HCT116 (cell line): ENCODE measurements around the gene CDH4. TPM values are rescaled to one million over a fixed set of nuclear protein-coding genes. Genes with fewer than 3 reads are reported as not detected.

Experiments
- ATAC-seq: fragments of 200-7000 bp; cut with Tn5 transposase; 2 replicates; pipeline ENCODE4 v1.9.1; 2020; ENCODE audit warnings: mild to moderate bottlenecking, moderate library complexity
- BruUV-seq: library from RNA; stranded (reverse); fragments of 400-500 nt; replicated peaks from 2 replicates; lab custom pipeline; 2021; lab: Mats Ljungman, UMichigan
- CTCF ChIA-PET: fragments of 300-600 bp; sonication (Branson Sonifier 250); formaldehyde crosslinking; loops from one replicate; lab custom pipeline; 2021; ENCODE audit warnings: antibody characterized with exemption; lab: Charles Lee
- POLR2A ChIA-PET: fragments of 300-600, 350-600 bp; sonication (Branson Sonifier 250); formaldehyde crosslinking; loops from one replicate; lab custom pipeline; 2021; ENCODE audit warnings: antibody characterized with exemption; lab: Charles Lee
- RAD21 ChIA-PET, 2 experiments: fragments of 300-600 bp; sonication (Branson Sonifier 250); formaldehyde crosslinking; loops; one replicate each; lab custom pipeline; 2023; ENCODE audit warnings: low total read pairs in 2 of 2; ENCODE audit not compliant: uncharacterized antibody in 2 of 2, unreplicated experiment in 2 of 2, low non-redundant PET in 1 of 2; lab: Charles Lee
- DNase-seq: peaks from one replicate; pipeline ENCODE4 v3.0.0-alpha.2; 2010; ENCODE audit warnings: low read depth, low spot score
- H2AFZ ChIP-seq: fragments of 200-600 bp; shearing (Covaris generic), sonication (generic); 2 replicates; pipeline ENCODE4 v1.6.1; 2017; ENCODE audit warnings: low read depth, mixed run types, mixed read lengths, antibody characterized with exemption, low read length; ENCODE audit not compliant: poor library complexity, severe bottlenecking
- H3K27ac ChIP-seq: 2 replicates; pipeline ENCODE4 v1.5.1; 2012; ENCODE audit warnings: low read depth, low read length
- H3K27me3 ChIP-seq: fragments of 200-600 bp; sonication (generic); 2 replicates; pipeline ENCODE4 v1.6.1; 2016; ENCODE audit warnings: mixed run types, low read length, mixed read lengths; ENCODE audit not compliant: insufficient read depth
- H3K36me3 ChIP-seq, 2 experiments: fragments of 200-500 bp in 1 of 2; fragments of 200-600 bp in 1 of 2; sonication (Bioruptor generic) in 1 of 2; sonication (generic) in 1 of 2; 2 replicates each; pipeline versions ENCODE4 v1.5.1 to v1.6.1; 2014 to 2016; ENCODE audit warnings: low read length in 2 of 2, inconsistent platforms in 1 of 2, mixed read lengths in 1 of 2, mixed run types in 1 of 2; ENCODE audit not compliant: insufficient read depth in 2 of 2, control insufficient read depth in 1 of 2
- H3K4me1 ChIP-seq, 2 experiments: fragments of 200-600 bp in 1 of 2; sonication (generic) in 1 of 2; 2 replicates each; pipeline versions ENCODE4 v1.5.1 to v1.6.1; 2012 to 2017; ENCODE audit warnings: low read length in 2 of 2, inconsistent platforms in 1 of 2, mild to moderate bottlenecking in 1 of 2, mixed read lengths in 1 of 2, mixed run types in 1 of 2, moderate library complexity in 1 of 2; ENCODE audit not compliant: insufficient read depth in 2 of 2, control insufficient read depth in 1 of 2
- H3K4me2 ChIP-seq: fragments of 200-600 bp; sonication (generic); 2 replicates; pipeline ENCODE4 v1.6.1; 2017; ENCODE audit warnings: mixed run types, low read length, mixed read lengths
- H3K4me3 ChIP-seq, 2 experiments: fragments of 200-600 bp in 1 of 2; sonication (generic) in 1 of 2; replicated peaks in 1 of 2; 2 replicates each; pipeline ENCODE4 v1.5.1; 2011 to 2016; ENCODE audit warnings: low read length in 2 of 2, control low read depth in 1 of 2, low read depth in 1 of 2, mild to moderate bottlenecking in 1 of 2, mixed read lengths in 1 of 2, mixed run types in 1 of 2
- H3K79me2 ChIP-seq: fragments of 200-600 bp; sonication (generic); 2 replicates; pipeline ENCODE4 v1.6.1; 2017; ENCODE audit warnings: mild to moderate bottlenecking, mixed run types, low read length, moderate library complexity, mixed read lengths; ENCODE audit not compliant: insufficient read depth
- H3K9ac ChIP-seq: fragments of 200-600 bp; sonication (generic); 2 replicates; pipeline ENCODE4 v1.6.1; 2016; ENCODE audit warnings: low read length, mixed read lengths
- H3K9me2 ChIP-seq: fragments of 200-600 bp; sonication (generic), shearing (Covaris generic); 2 replicates; pipeline ENCODE4 v1.6.1; 2017; ENCODE audit warnings: mixed run types, mild to moderate bottlenecking, moderate library complexity; ENCODE audit not compliant: insufficient read depth
- H3K9me3 ChIP-seq, 2 experiments: fragments of 200-500 bp in 1 of 2; fragments of 200-600 bp in 1 of 2; sonication (Bioruptor generic) in 1 of 2; sonication (generic) in 1 of 2; 2 replicates each; pipeline ENCODE4 v1.6.1; 2014 to 2017; ENCODE audit warnings: low read length in 2 of 2, mixed read lengths in 2 of 2, inconsistent platforms in 1 of 2, low read depth in 1 of 2, mild to moderate bottlenecking in 1 of 2, mixed run types in 1 of 2, moderate library complexity in 1 of 2; ENCODE audit not compliant: control insufficient read depth in 1 of 2, insufficient read depth in 1 of 2
- H4K20me1 ChIP-seq: fragments of 200-600 bp; sonication (generic), shearing (Covaris generic); 2 replicates; pipeline ENCODE4 v1.6.1; 2017; ENCODE audit warnings: mixed run types, mild to moderate bottlenecking, moderate library complexity; ENCODE audit not compliant: insufficient read depth
- CEBPB ChIP-seq: IDR thresholded peaks from 2 replicates; pipeline ENCODE4 v1.6.1; 2012; ENCODE audit warnings: low read depth
- CTCF ChIP-seq, 3 experiments: fragments of 200-600 bp in 1 of 3; sonication (generic) in 1 of 3; IDR thresholded peaks in 2 of 3; conservative IDR thresholded peaks in 1 of 3; 2 replicates each; pipeline ENCODE4 v1.5.1; 2012 to 2017; ENCODE audit warnings: low read depth in 2 of 3, low read length in 2 of 3, antibody characterized with exemption in 1 of 3, borderline replicate concordance in 1 of 3, control low read depth in 1 of 3, mild to moderate bottlenecking in 1 of 3, mixed read lengths in 1 of 3, mixed run types in 1 of 3, moderate library complexity in 1 of 3; ENCODE audit not compliant: insufficient read depth in 1 of 3
- EGR1 ChIP-seq: IDR thresholded peaks from 2 replicates; pipeline ENCODE4 v1.6.1; 2012; ENCODE audit warnings: low read depth
- EZH2phosphoT487 ChIP-seq: fragments of 200-600 bp; IDR thresholded peaks from 2 replicates; pipeline ENCODE4 v1.6.1; 2018; ENCODE audit warnings: antibody characterized with exemption, borderline replicate concordance
- JUND ChIP-seq: IDR thresholded peaks from 2 replicates; pipeline ENCODE4 v1.6.1; 2012
- MAX ChIP-seq: IDR thresholded peaks from 2 replicates; pipeline ENCODE4 v1.6.1; 2012
- POLR2AphosphoS5 ChIP-seq: IDR thresholded peaks from 2 replicates; pipeline ENCODE4 v1.6.1; 2011; ENCODE audit warnings: mild to moderate bottlenecking, low read depth, low read length, moderate library complexity
- SIN3A ChIP-seq: IDR thresholded peaks from 2 replicates; pipeline ENCODE4 v1.6.1; 2012; ENCODE audit warnings: low read depth
- SRF ChIP-seq: IDR thresholded peaks from 2 replicates; pipeline ENCODE4 v1.6.1; 2012; ENCODE audit warnings: low read depth
- YY1 ChIP-seq: IDR thresholded peaks from 2 replicates; pipeline ENCODE4 v1.6.1; 2011; ENCODE audit warnings: low read length, low read depth, moderate library complexity, mild to moderate bottlenecking; ENCODE audit not compliant: insufficient replicate concordance; ENCODE audit errors: extremely low read depth
- ZFX ChIP-seq: fragments of 450-650 bp; IDR thresholded peaks from 2 replicates; pipeline ENCODE4 v1.6.1; 2017
- intact Hi-C: fragments of 100-400 bp; cut with micrococcal nuclease; formaldehyde crosslinking; loops from 2 replicates; pipeline ENCODE4 v1.10.0; 2022
- total RNA-seq: library from RNA; stranded (reverse); gene quantifications from one replicate; pipeline ENCODE4 v1.2.1, GENCODE V29; 2021; ENCODE audit not compliant: unreplicated experiment
- TF ChIP-seq, protein P1 (sequence below): IDR thresholded peaks from 2 replicates; pipeline ENCODE4 v1.6.1; 2012

The CDH4 gene
- total RNA-seq, 1 experiment from 2014 or later, result not detected

- no peak for TF ChIP-seq CTCF (IDR thresholded peaks at IDR 0.05 in 2 of 3, conservative IDR thresholded peaks at IDR 0.05 in 1 of 3; ENCODE audit: borderline replicate concordance in 1 of 3, insufficient read depth in 1 of 3, low read depth in 2 of 3, low read length in 2 of 3)
- TF ChIP-seq YY1, result no peak
- no peak for TF ChIP-seq MAX
- TF ChIP-seq POLR2AphosphoS5, result no peak
- no peak for TF ChIP-seq EZH2phosphoT487
- no peak for TF ChIP-seq SIN3A
Measured at GRCh38 chr20:61455508-61456215, 203.6 kb downstream of the CDH4 start (continued).

GRCh38 chr20:61457725-61458124 is 205.7 kb downstream of the CDH4 start:
- Histone ChIP-seq H3K79me2 (no peaks in the 10 kb centered on the region), H3K9me2 (no peaks in the 10 kb centered on the region), H3K4me1 (no peaks in the 10 kb centered on the region), H3K9ac (no peak overlapping the region), H3K4me2 (no peak overlapping the region), H3K36me3 (no peaks in the 10 kb centered on the region), H3K9me3 (peaks cover 0 to 6% of the 10 kb centered on the region in 2 experiments; a peak in 2 of 4 replicates), H3K27me3 (no peaks in the 10 kb centered on the region), H2AFZ (no peak overlapping the region), H3K4me3 (no peak overlapping the region), H3K27ac (no peak overlapping the region), H4K20me1 (no peaks in the 10 kb centered on the region)
- no peak for ATAC-seq
- POLR2A ChIA-PET, result no interaction called here
- no peak for TF ChIP-seq ZFX
- TF ChIP-seq EGR1, result no peak
- no peak for TF ChIP-seq CEBPB
- TF ChIP-seq SRF, result no peak
- TF ChIP-seq, protein P1, sequence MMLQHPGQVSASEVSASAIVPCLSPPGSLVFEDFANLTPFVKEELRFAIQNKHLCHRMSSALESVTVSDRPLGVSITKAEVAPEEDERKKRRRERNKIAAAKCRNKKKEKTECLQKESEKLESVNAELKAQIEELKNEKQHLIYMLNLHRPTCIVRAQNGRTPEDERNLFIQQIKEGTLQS, result no peak
- no peak for TF ChIP-seq JUND
- RAD21 ChIA-PET, result no interaction called here
- no TSS peak for BruUV-seq
- CTCF ChIA-PET, result no interaction called here
- intact Hi-C loops, result no loop called here
- DNase-seq, result no peak
